GM12872 (cell line): ENCODE results near the gene TGM1.
A peak's percentile ranks its signal among the peaks of the same experiment; 100 is the strongest.

Source experiments
- CTCF ChIP-seq: IDR thresholded peaks from 3 replicates; pipeline ENCODE4 v1.5.1; 2011; ENCODE audit warnings: low read depth, mild to moderate bottlenecking, low read length, moderate library complexity; ENCODE audit not compliant: insufficient read depth

TGM1 gene

DNA sequence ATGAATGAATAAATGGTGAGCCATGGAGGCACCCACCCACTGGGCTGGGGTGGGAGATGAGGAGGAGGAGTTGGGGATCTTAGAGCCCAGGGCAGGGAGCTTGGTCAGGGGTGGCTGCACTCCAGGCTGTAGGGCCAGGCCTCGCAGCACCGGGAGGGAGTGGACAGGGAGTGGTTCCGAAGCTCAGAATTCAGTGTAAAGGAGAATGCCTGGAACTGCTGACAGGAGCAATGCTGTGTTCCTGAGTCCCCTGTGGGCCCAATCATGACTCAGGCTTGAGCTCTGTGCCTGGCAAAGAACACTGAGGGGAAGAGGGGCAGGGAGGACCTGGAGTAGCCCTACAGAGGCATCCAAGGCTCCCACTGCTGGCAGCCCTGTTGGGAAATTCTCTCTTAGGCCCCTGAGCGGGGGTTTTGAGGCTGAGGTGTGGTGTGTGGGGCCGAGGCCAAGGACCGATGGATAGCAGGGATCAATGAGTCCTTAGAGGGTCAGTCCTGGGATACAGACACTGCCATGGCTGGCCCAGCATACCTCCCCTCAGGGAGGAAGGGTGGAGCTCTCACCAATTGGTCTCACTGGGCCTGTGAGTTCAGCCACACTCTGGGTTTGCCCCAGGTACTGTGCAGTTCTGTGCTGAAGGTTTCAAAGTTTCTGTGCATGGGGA is 18.0 kb upstream of the TGM1 start:
- no peak for TF ChIP-seq CTCF

DNA sequence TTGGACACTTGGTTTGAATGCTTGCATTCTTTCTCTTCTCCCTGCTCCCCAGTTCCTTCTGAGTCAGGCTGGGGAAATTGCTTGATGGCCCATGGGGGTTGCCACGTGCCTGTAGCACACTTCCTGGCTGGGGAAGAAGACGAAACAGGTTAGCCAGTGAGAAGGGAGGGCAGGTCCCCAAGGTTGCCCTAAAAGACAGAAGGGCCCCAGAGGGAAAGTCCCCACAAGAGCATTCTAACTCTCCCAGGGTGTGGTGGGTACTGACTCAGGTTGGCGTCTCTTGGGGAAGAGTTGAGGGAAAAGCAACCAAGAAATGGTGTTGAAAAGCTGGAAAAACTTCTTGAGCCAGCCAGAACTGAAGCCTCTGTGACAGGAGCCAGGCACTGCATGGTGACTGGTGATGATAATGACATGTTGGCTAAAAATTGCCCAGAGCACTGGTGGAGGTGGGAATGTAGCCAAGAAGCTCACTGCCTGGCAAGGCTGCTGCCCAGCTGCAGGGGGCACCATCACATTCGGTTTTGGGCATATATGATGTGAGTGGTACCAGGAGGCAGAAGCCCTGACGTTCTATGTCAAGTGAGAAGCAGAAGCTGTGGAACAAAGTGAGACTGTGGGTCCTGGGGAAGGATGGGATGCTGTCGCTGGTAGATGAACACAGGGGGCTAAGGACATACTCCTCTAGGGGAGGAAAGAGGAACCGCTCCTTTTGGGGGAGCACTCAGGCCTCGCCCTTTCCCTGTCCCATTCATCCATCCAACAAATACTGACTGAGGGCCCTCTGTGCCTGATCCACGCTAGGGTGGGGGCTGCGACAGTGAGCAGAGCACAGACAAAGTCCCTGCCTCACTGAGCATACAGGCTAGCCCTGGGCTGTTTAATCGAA is 16.6 kb upstream of the TGM1 start:
- peak; percentile 67 for TF ChIP-seq CTCF

GRCh38 chr14:24278424-24278823 is 15.4 kb upstream of the TGM1 start:
- TF ChIP-seq CTCF: no peak

DNA sequence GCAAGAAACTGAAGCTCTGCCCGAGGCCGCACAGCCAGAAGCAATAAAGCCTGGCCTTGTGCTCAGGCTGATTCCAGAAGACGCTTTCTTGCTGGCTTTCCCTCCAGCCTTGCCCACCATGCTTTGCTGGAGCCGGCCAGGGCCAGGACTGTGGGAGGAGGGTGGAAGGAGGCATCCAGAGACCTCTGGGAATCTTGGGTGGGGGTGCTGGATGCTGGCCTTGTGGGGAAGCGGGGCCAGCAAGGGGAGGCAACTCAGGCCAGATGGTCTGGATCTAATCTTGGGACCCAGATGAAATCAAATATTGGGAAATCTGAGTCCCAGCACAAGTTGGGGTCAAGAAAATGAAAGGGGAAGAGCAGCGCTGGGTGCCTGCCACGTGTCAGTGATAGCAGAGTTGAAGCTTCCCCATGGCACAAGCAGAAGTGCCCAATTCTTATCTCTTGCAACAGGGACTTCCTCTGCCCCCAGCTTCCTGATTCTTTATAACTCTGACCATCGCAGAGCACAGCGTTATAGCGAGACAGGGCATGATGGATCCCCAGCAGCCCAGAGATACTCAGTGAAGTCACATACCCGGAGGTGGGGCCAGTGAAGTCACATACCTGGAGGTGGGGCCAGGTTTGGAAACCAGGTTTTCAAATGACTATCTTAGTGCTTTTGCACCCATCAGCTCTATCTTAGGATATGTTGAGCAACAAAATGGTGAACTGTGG is 14.8 kb upstream of the TGM1 start:
- TF ChIP-seq CTCF: no peak

DNA sequence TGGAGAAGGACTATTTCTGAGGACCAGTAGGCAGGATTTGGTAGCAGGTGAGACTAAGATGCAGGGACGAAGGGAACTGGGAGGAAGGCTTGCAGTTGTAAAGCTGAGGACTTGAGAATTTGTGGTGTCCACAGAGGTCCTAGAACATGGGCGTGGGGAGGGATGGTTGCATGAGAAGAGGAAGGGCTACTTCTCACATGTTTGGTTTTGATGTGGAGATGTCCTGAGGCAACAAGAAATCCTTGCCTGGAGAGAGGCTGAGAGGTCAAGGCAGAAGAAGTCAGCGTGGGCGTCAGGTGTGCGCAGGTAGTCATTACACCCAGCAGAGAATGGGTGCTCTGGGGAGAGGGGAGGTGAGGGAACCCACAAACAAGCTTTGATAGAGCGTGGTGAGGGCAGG is 14.1 kb upstream of the TGM1 start:
- TF ChIP-seq CTCF: no peak

- TF ChIP-seq CTCF: no peak
Observed at GRCh38 chr14:24274101-24274543, 11.1 kb upstream of the TGM1 start.

DNA sequence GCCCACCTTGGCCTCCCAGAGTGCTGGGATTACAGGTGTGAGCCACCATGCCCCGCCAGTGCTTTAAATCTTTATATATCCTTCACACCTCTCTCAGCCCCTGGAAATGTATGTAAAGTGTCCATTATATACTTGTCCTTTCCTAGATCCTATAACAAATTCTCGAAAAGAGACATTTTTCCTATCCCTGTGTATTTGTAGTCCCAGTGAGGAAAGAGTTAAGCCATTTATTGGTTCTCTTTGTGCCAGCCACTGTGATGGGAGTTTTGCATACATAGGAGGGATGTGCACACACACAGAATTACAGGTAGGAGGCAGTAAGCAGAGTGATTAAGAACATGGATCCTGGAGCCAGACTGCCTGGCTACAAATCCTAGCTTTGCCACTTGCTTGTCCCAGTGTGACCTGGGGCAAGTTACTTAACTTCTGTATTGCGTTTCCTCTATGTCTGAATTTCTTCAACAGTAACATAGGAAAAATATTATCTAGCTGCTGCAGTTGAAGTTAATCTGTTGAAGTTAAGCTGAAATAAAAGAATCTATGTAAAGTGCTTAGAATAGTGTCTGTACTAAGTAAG is 10.5 kb upstream of the TGM1 start:
- TF ChIP-seq CTCF: peak; percentile 33; the same call in 1 of the 3 replicates
